ENCODE measurements around the gene EIPR1. TPM values are rescaled to one million over a fixed set of nuclear protein-coding genes. Genes with fewer than 3 reads are reported as not detected.

Gene EIPR1
- total and polyA plus RNA-seq, 2 of the 13 experiments (the other 11 are each of a cell fraction or from before 2014, with no cell fraction given) = 70.0 to 96.3 TPM

DNA sequence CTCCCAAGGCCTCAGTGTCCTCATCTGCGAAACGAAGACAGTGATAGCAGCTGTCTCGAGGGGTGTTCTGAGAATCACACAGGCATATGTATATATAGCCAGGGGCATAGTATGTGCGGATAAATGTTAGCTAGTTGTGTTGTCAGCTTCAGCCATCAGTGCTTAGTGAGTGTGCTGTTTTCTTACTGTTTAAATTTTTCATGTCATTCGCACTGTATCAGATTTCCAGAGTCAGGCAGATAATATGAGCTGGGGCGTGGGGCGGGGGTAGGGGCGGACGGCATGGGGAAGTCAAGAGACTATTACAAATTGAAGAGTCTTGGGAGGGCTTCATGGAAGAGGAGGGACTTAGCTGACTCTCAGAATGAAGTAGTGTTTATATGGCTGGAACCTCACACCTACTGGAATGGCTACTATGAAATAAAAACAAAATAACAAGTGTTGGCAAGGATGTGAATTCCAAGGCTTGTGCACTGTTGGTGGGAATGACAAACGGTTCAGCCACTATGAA, 8.9 kb upstream of the EIPR1 start:
- CTCF ChIA-PET (ENCODE audit: low intra/inter-chr PET ratio, low total read pairs) = no interaction called here

More for the DNA sequence above, 8.9 kb upstream of the EIPR1 start:
- POLR2A ChIA-PET = interaction anchor here (0.7 to 1.1 kb wide), 2 partner anchors 9 to 11 kb away, joined by 3 to 5 read pairs; partner anchors contain the start of gene EIPR1
- peaks cover 18% of the 10 kb centered on the region for H3K79me2 ChIP-seq (ENCODE audit: insufficient read depth, low read length)
- H3K4me2 ChIP-seq (ENCODE audit: low read depth, low read length) = no peak overlapping the region
- FAIRE-seq (no peak), DNase-seq (ENCODE audit: low spot score) (no peak), ATAC-seq (no peak)
- peaks cover 8% of the 10 kb centered on the region for H3K4me1 ChIP-seq (ENCODE audit: insufficient read depth, low read length)
- intact Hi-C loops (cut with micrococcal nuclease; ENCODE audit: unreplicated experiment) (no loop called here), in situ Hi-C loops (cut with HindIII; ENCODE audit: extremely low pct_ligation_motif_present, low pct_unique_long_range_greater_than_20kb) (no loop called here)
- no peak overlapping the region for H3K27ac ChIP-seq (ENCODE audit: extremely low read length, insufficient read depth, low read length)
- BruUV-seq (replicated peaks) = no TSS peak
- no peak overlapping the region for H3K9ac ChIP-seq (ENCODE audit: insufficient read depth, low read depth, low read length)
- no peaks in the 10 kb centered on the region for H3K27me3 ChIP-seq (ENCODE audit: control insufficient read depth in 1 of 2, insufficient read depth in 2 of 2, low read length in 2 of 2)
- no peaks in the 10 kb centered on the region for H3K9me3 ChIP-seq (ENCODE audit: low read length)
- WGBS (ENCODE audit: low lambda C conversion rate) = 95% methylated on average over 10 of the region's 10 CpGs
- H3K36me3 ChIP-seq (replicated peaks in 1 of 2; ENCODE audit: control insufficient read depth in 1 of 2, insufficient read depth in 2 of 2, low read length in 2 of 2) = peaks cover 17 to 47% of the 10 kb centered on the region in 2 experiments
- H3K4me3 ChIP-seq (replicated peaks in 1 of 3; ENCODE audit: insufficient read depth in 1 of 3, low read depth in 2 of 3, low read length in 3 of 3) = no peak overlapping the region
- no peak overlapping the region for H2AFZ ChIP-seq (ENCODE audit: low read length)
- H4K20me1 ChIP-seq (ENCODE audit: insufficient read depth, low read length) = no peaks in the 10 kb centered on the region
- no peak for TF ChIP-seq ZNF781 (CRISPR knock-in tag; IDR thresholded peaks at IDR 0.05; ENCODE audit: borderline replicate concordance, not compliant biosample characterization)
- no peak for TF ChIP-seq SOX13 (IDR thresholded peaks at IDR 0.05)
- TF ChIP-seq SOX13 (CRISPR knock-in tag; conservative IDR thresholded peaks at IDR 0.05 in 1 of 2, IDR thresholded peaks at IDR 0.05 in 1 of 2) = no peak
- TF ChIP-seq SMC3 (IDR thresholded peaks at IDR 0.05; ENCODE audit: low read length) = no peak
- no peak for TF ChIP-seq ZNF792 (CRISPR knock-in tag; IDR thresholded peaks at IDR 0.05)
- no peak for TF ChIP-seq TOPORS (CRISPR knock-in tag; IDR thresholded peaks at IDR 0.05)
- no peak for TF ChIP-seq ZNF589 (CRISPR knock-in tag; conservative IDR thresholded peaks at IDR 0.05)
- TF ChIP-seq CREM (IDR thresholded peaks at IDR 0.05) = no peak
- TF ChIP-seq CREM (CRISPR knock-in tag; IDR thresholded peaks at IDR 0.05) = no peak
- TF ChIP-seq, protein P1, sequence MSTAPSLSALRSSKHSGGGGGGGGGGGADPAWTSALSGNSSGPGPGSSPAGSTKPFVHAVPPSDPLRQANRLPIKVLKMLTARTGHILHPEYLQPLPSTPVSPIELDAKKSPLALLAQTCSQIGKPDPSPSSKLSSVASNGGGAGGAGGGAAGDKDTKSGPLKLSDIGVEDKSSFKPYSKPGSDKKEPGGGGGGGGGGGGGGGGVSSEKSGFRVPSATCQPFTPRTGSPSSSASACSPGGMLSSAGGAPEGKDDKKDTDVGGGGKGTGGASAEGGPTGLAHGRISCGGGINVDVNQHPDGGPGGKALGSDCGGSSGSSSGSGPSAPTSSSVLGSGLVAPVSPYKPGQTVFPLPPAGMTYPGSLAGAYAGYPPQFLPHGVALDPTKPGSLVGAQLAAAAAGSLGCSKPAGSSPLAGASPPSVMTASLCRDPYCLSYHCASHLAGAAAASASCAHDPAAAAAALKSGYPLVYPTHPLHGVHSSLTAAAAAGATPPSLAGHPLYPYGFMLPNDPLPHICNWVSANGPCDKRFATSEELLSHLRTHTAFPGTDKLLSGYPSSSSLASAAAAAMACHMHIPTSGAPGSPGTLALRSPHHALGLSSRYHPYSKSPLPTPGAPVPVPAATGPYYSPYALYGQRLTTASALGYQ (CRISPR knock-in tag; IDR thresholded peaks at IDR 0.05) = no peak
- no peak for TF ChIP-seq TSC22D2 (CRISPR knock-in tag; IDR thresholded peaks at IDR 0.05; ENCODE audit: borderline replicate concordance)
- no peak for TF ChIP-seq TEAD3 (CRISPR knock-in tag; optimal IDR thresholded peaks at IDR 0.05; ENCODE audit: borderline replicate concordance)
- no peak for TF ChIP-seq NRL (CRISPR knock-in tag; IDR thresholded peaks at IDR 0.05; ENCODE audit: borderline replicate concordance)
- no peak for TF ChIP-seq ZNF777 (CRISPR knock-in tag; IDR thresholded peaks at IDR 0.05)
- TF ChIP-seq KDM3A (CRISPR knock-in tag; IDR thresholded peaks at IDR 0.05; ENCODE audit: low read depth) = no peak
- TF ChIP-seq HCFC1 (IDR thresholded peaks at IDR 0.05; ENCODE audit: low read depth, low read length) = no peak
- TF ChIP-seq XRCC5 (optimal IDR thresholded peaks at IDR 0.05; ENCODE audit: low read length) = no peak
- TF ChIP-seq CBX1 (IDR thresholded peaks at IDR 0.05; ENCODE audit: low read depth) = no peak
- TF ChIP-seq ZNF446 (CRISPR knock-in tag; IDR thresholded peaks at IDR 0.05) = no peak
- TF ChIP-seq GABPA (IDR thresholded peaks at IDR 0.05; ENCODE audit: low read depth, low read length) = no peak
- no peak for TF ChIP-seq GABPA (CRISPR knock-in tag; IDR thresholded peaks at IDR 0.05; ENCODE audit: low read depth)

Data from HepG2 (cell line).